Neuronal stem cell (in vitro differentiated cells): ENCODE data around the gene BET1.

Experiments used
- DNase-seq: peaks from one replicate; pipeline ENCODE4 v3.0.0-alpha.2; 2013; ENCODE audit warnings: low spot score
- H2AFZ ChIP-seq: one replicate; pipeline ENCODE4 v1.6.1; 2013; ENCODE audit warnings: mild to moderate bottlenecking, low read length, inconsistent platforms
- H2AK5ac ChIP-seq: 2 replicates; pipeline ENCODE4 v1.6.1; 2013; ENCODE audit warnings: low read depth, mild to moderate bottlenecking, inconsistent platforms, low read length, moderate library complexity, mixed read lengths
- H2BK120ac ChIP-seq: 2 replicates; pipeline ENCODE4 v1.6.1; 2013; ENCODE audit warnings: low read depth, mild to moderate bottlenecking, inconsistent platforms, low read length, moderate library complexity, mixed read lengths
- H2BK12ac ChIP-seq: one replicate; pipeline ENCODE4 v1.6.1; 2013; ENCODE audit warnings: low read length, inconsistent platforms
- H2BK15ac ChIP-seq: 2 replicates; pipeline ENCODE4 v1.6.1; 2013; ENCODE audit warnings: mild to moderate bottlenecking, low read length, inconsistent platforms, mixed read lengths
- H2BK5ac ChIP-seq: one replicate; pipeline ENCODE4 v1.6.1; 2013; ENCODE audit warnings: inconsistent platforms, mild to moderate bottlenecking, low read length, moderate library complexity
- H3K14ac ChIP-seq: one replicate; pipeline ENCODE4 v1.6.1; 2013; ENCODE audit warnings: low read length, inconsistent platforms
- H3K18ac ChIP-seq: 2 replicates; pipeline ENCODE4 v1.6.1; 2013; ENCODE audit warnings: low read length, inconsistent platforms
- H3K23ac ChIP-seq: 2 replicates; pipeline ENCODE4 v1.6.1; 2013; ENCODE audit warnings: low read depth, mild to moderate bottlenecking, mixed read lengths, low read length, inconsistent platforms; ENCODE audit not compliant: poor library complexity
- H3K27ac ChIP-seq: replicated peaks from 3 replicates; pipeline ENCODE4 v1.5.1; 2013; ENCODE audit warnings: low read length, inconsistent platforms
- H3K27me3 ChIP-seq, 3 experiments: 2 replicates each; pipeline ENCODE4 v1.6.1; 2013; ENCODE audit warnings: low read length in 3 of 3, mild to moderate bottlenecking in 2 of 3, inconsistent platforms in 1 of 3, low read depth in 1 of 3, mixed read lengths in 1 of 3, moderate library complexity in 1 of 3; ENCODE audit not compliant: control insufficient read depth in 3 of 3, insufficient read depth in 3 of 3
- H3K36me3 ChIP-seq, 2 donors: replicated peaks in 1 of 2; 2 replicates each; pipeline ENCODE4 v1.6.1; 2013; ENCODE audit warnings: low read length in 2 of 2; ENCODE audit not compliant: control insufficient read depth in 2 of 2, insufficient read depth in 2 of 2
- H3K4ac ChIP-seq: 2 replicates; pipeline ENCODE4 v1.6.1; 2013; ENCODE audit warnings: inconsistent platforms, mild to moderate bottlenecking, low read length, moderate library complexity
- H3K4me1 ChIP-seq, 2 donors: 1 replicate in 1 of 2; 2 replicates in 1 of 2; pipeline ENCODE4 v1.6.1; 2013; ENCODE audit warnings: low read length in 2 of 2, low read depth in 1 of 2; ENCODE audit not compliant: control insufficient read depth in 2 of 2, insufficient read depth in 1 of 2
- H3K4me2 ChIP-seq: one replicate; pipeline ENCODE4 v1.6.1; 2013; ENCODE audit warnings: mild to moderate bottlenecking, low read length, inconsistent platforms; ENCODE audit not compliant: insufficient read depth, poor library complexity, severe bottlenecking
- H3K4me3 ChIP-seq, 2 donors: 2 replicates each; pipeline ENCODE4 v1.5.1; 2013; ENCODE audit warnings: low read length in 2 of 2, mild to moderate bottlenecking in 2 of 2, inconsistent platforms in 1 of 2, moderate library complexity in 1 of 2
- H3K79me1 ChIP-seq: one replicate; pipeline ENCODE4 v1.6.1; 2013; ENCODE audit warnings: low read depth, mild to moderate bottlenecking, inconsistent platforms, low read length, moderate library complexity
- H3K9ac ChIP-seq: one replicate; pipeline ENCODE4 v1.6.1; 2013; ENCODE audit warnings: mild to moderate bottlenecking, low read depth, low read length, inconsistent platforms; ENCODE audit not compliant: poor library complexity
- H3K9me3 ChIP-seq, 2 donors: replicated peaks in 1 of 2; 2 replicates each; pipeline versions ENCODE3 to v1.6.1; 2013; ENCODE audit warnings: low read length in 2 of 2, mild to moderate bottlenecking in 2 of 2, inconsistent platforms in 1 of 2, low read depth in 1 of 2, mixed read lengths in 1 of 2, moderate library complexity in 1 of 2; ENCODE audit not compliant: control insufficient read depth in 2 of 2, insufficient read depth in 1 of 2
- H4K8ac ChIP-seq: one replicate; pipeline ENCODE4 v1.6.1; 2013; ENCODE audit warnings: low read depth, mild to moderate bottlenecking, inconsistent platforms, low read length, moderate library complexity
- H4K91ac ChIP-seq: one replicate; pipeline ENCODE4 v1.6.1; 2013; ENCODE audit warnings: low read length, low read depth, mild to moderate bottlenecking, inconsistent platforms; ENCODE audit not compliant: poor library complexity
- WGBS, 2 donors: extraction: QIAGEN DNeasy Blood & Tissue Kit; methylation state at CpG; one replicate each; pipeline ENCODE4 v1.1.7; 2013; ENCODE audit warnings: missing lambda C conversion rate in 2 of 2, mixed read lengths in 1 of 2; ENCODE audit not compliant: insufficient read length in 2 of 2, insufficient replicate concordance in 1 of 2; ENCODE audit errors: extremely low coverage in 2 of 2; 5-methylcytosine and 5-hydroxymethylcytosine counted together

Gene BET1

DNA sequence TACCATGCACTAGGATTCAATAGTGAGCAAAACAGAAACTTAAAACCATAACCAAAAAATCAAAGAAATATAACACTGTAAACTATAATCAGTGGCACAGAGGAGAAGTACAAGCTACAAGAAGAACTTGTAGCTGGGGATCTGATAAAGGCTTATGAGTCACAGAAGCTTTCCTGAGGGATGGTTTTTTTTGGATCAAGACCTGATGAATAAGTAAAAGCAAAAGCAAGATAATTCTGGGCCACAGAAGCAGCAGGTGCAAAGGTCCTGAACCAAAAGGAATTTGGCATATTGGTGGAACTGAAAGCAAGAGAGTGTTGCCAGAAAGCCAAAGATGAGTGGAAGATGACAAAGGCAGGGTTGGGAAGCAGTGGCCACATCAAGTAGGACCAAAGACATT is 37.4 kb upstream of the BET1 start:
- no peak overlapping the region for H2AK5ac ChIP-seq
- no peak overlapping the region for H2BK5ac ChIP-seq
- no peak overlapping the region for H3K4ac ChIP-seq
- H2AFZ ChIP-seq, result no peak overlapping the region
- H4K8ac ChIP-seq, result no peak overlapping the region
- DNase-seq, result no peak
- H3K27ac ChIP-seq, result no peak overlapping the region
- no peaks in the 10 kb centered on the region for H3K27me3 ChIP-seq
- no peak overlapping the region for H3K23ac ChIP-seq
- H3K9me3 ChIP-seq, result no peaks in the 10 kb centered on the region
- no peak overlapping the region for H2BK120ac ChIP-seq
- no peak overlapping the region for H3K18ac ChIP-seq
- no peak overlapping the region for H2BK12ac ChIP-seq
- no peaks in the 10 kb centered on the region for H3K36me3 ChIP-seq
- peaks cover 6% of the 10 kb centered on the region in 2 donors for H3K4me1 ChIP-seq
- H3K4me2 ChIP-seq, result no peak overlapping the region
- H3K9ac ChIP-seq, result no peak overlapping the region
- no peak overlapping the region for H2BK15ac ChIP-seq
- no peak overlapping the region for H3K4me3 ChIP-seq
- no peak overlapping the region for H4K91ac ChIP-seq
- no peak overlapping the region for H3K14ac ChIP-seq
- H3K79me1 ChIP-seq, result no peaks in the 10 kb centered on the region

DNA sequence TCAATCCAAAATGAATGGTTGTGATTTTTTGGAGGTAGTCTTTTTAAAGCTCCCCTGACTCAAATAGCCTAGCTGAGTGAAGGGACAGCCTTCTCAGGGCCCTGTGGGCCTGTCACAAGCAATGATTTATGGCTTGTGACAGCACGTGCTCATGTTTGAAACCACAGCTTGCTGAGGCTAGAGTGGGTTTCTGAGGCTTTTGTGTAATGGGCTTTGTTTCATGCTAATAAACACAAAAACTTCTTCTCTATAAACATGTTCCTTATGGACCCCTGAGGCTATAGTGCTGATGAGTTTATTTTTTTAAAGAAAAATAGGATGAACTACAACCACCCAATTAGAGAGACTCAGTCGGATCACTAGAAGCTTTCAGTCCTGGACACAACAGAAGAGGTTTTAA is 36.1 kb upstream of the BET1 start:
- Histone ChIP-seq H3K14ac (no peak overlapping the region), H2AFZ (peak overlapping the region; percentile 72), H4K91ac (no peak overlapping the region), H3K23ac (no peak overlapping the region), H3K27me3 (no peaks in the 10 kb centered on the region), H3K27ac (no peak overlapping the region), H2BK15ac (no peak overlapping the region), H3K4me3 (no peak overlapping the region), H4K8ac (no peak overlapping the region), H3K36me3 (no peaks in the 10 kb centered on the region), H2BK120ac (no peak overlapping the region), H2BK5ac (no peak overlapping the region), H3K18ac (no peak overlapping the region), H3K9me3 (no peaks in the 10 kb centered on the region), H3K4me1 (peaks cover 6% of the 10 kb centered on the region in 2 donors), H3K4ac (no peak overlapping the region), H2AK5ac (no peak overlapping the region), H3K9ac (no peak overlapping the region), H3K4me2 (no peak overlapping the region), H3K79me1 (no peaks in the 10 kb centered on the region), H2BK12ac (no peak overlapping the region)
- no CpG with 5 or more reads among the region's 2 CpGs for WGBS, 2 donors
- no peak for DNase-seq

DNA sequence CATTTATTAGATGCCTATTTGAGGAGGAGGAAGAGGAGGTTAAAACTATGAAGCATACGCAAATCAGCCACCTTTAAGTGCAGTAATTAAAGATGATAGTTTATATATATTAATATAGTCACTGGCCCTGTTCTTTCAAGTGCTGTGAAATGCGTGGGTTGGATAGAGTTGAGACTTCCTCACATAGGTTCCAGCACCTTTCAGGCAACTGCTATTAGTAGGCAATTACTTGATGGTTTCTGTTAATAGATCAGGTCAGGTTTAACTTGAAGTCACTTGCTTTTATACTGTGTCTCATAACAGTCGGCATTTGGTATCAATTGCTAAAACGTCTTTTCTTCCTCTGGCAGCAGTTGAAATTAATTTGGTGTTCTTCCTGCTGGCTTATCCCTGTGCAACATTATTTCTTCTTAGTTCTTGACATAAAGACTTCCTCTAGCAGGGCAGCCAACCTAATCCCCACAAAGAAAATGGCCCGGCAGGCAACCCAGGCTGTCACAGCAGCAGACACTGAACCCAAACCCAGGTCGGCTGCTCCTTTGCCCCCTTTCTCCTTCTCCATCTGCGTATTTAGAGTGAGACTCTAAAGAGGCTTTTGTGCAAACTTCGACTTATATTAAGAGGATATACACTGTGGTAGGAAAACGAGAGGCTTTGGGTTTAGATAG is 35.3 kb upstream of the BET1 start:
- no peaks in the 10 kb centered on the region for H3K9me3 ChIP-seq
- H3K4ac ChIP-seq, result no peak overlapping the region
- no peaks in the 10 kb centered on the region for H3K36me3 ChIP-seq
- no peak overlapping the region for H3K18ac ChIP-seq
- no peak overlapping the region for H3K14ac ChIP-seq
- H2AK5ac ChIP-seq, result no peak overlapping the region
- no peaks in the 10 kb centered on the region for H3K27me3 ChIP-seq
- H2BK12ac ChIP-seq, result no peak overlapping the region
- no peak overlapping the region for H3K27ac ChIP-seq
- H4K91ac ChIP-seq, result no peak overlapping the region
- H3K4me1 ChIP-seq, result peaks cover 6% of the 10 kb centered on the region in 2 donors
- no peak overlapping the region for H3K23ac ChIP-seq
- H2BK15ac ChIP-seq, result no peak overlapping the region
- no peak overlapping the region for H3K4me3 ChIP-seq
- H3K9ac ChIP-seq, result no peak overlapping the region
- H4K8ac ChIP-seq, result no peak overlapping the region
- H2AFZ ChIP-seq, result peak overlapping the region; percentile 72
- DNase-seq, result no peak
- no peaks in the 10 kb centered on the region for H3K79me1 ChIP-seq
- H2BK5ac ChIP-seq, result no peak overlapping the region
- H3K4me2 ChIP-seq, result no peak overlapping the region
- WGBS, 2 donors, result no CpG with 5 or more reads among the region's 9 CpGs
- H2BK120ac ChIP-seq, result no peak overlapping the region

DNA sequence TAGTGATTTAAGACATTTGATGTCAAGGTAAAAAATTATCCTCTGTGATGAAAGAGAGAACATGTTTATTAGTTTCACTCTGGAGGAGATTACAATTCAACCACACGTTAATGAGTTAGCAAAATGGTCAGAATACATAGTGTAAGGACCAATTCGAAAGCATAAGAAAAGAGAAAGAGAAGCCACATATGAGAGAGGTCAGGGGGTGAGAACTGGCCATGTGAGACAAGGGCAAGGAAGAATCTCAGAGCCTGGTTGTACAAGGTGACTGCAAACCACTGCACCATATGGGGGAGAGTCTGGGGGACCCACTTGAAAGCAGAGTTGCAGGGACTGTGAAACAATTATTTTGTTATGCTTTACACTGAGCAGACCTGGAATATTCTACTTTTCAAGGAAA is 27.7 kb upstream of the BET1 start:
- Histone ChIP-seq H2BK12ac (no peak overlapping the region), H3K18ac (no peak overlapping the region), H2AFZ (no peak overlapping the region), H3K4ac (no peak overlapping the region), H4K91ac (no peak overlapping the region), H3K4me2 (no peak overlapping the region), H2BK5ac (no peak overlapping the region), H3K27me3 (no peaks in the 10 kb centered on the region), H3K23ac (no peak overlapping the region), H3K9ac (no peak overlapping the region), H3K79me1 (no peaks in the 10 kb centered on the region), H2AK5ac (no peak overlapping the region), H3K4me1 (no peaks in the 10 kb centered on the region), H3K9me3 (no peaks in the 10 kb centered on the region), H3K36me3 (no peaks in the 10 kb centered on the region), H4K8ac (no peak overlapping the region), H2BK15ac (no peak overlapping the region), H3K27ac (no peak overlapping the region), H2BK120ac (no peak overlapping the region), H3K14ac (no peak overlapping the region), H3K4me3 (no peak overlapping the region)
- DNase-seq, result no peak
- no CpG with 5 or more reads among the region's 2 CpGs for WGBS, 2 donors
